Stimulated activated CD8-positive, alpha-beta memory T cell treated with anti-CD3 and anti-CD28 coated beads, Interleukin-15, amount 100 ng/mL, for 1 hour (primary cell): Measurements from ENCODE around the gene TTC34.

Experiments used
- DNase-seq: peaks from one replicate; pipeline ENCODE4 v3.0.0-alpha.2; 2020; ENCODE audit warnings: low read depth

TTC34 gene

GRCh38 chr1:2603521-2604155 is 197.9 kb downstream of the TTC34 start:
- no peak for DNase-seq

GRCh38 chr1:2602866-2603520 is 198.5 kb downstream of the TTC34 start:
- DNase-seq = no peak

GRCh38 chr1:2602311-2602835 is 199.1 kb downstream of the TTC34 start:
- DNase-seq = no peak

- DNase-seq = no peak
These were observed 199.7 kb downstream of the TTC34 start for GRCh38 chr1:2601721-2602303.

GRCh38 chr1:2598329-2598931 is 203.1 kb downstream of the TTC34 start:
- DNase-seq = no peak

GRCh38 chr1:2597441-2598328 is 203.8 kb downstream of the TTC34 start:
- DNase-seq = no peak

GRCh38 chr1:2596530-2597333 is 204.8 kb downstream of the TTC34 start:
- DNase-seq = no peak

- no peak for DNase-seq
These were observed 205.5 kb downstream of the TTC34 start for GRCh38 chr1:2595812-2596529.

- DNase-seq = no peak
These were observed 206.2 kb downstream of the TTC34 start for GRCh38 chr1:2595261-2595811.

- DNase-seq = no peak
These were observed 206.8 kb downstream of the TTC34 start for GRCh38 chr1:2594641-2595131.

- no peak for DNase-seq
These were observed 207.4 kb downstream of the TTC34 start for GRCh38 chr1:2594001-2594640.

GRCh38 chr1:2593251-2593878 is 208.1 kb downstream of the TTC34 start:
- no peak for DNase-seq

GRCh38 chr1:2592672-2593071 is 208.8 kb downstream of the TTC34 start:
- DNase-seq = no peak

GRCh38 chr1:2591581-2592261 is 209.8 kb downstream of the TTC34 start:
- no peak for DNase-seq

- DNase-seq = no peak
These were observed 210.3 kb downstream of the TTC34 start for GRCh38 chr1:2591233-2591580.

GRCh38 chr1:2590233-2591141 is 211.0 kb downstream of the TTC34 start:
- DNase-seq = no peak
